Measurements from ENCODE around the gene USP15.

DNA sequence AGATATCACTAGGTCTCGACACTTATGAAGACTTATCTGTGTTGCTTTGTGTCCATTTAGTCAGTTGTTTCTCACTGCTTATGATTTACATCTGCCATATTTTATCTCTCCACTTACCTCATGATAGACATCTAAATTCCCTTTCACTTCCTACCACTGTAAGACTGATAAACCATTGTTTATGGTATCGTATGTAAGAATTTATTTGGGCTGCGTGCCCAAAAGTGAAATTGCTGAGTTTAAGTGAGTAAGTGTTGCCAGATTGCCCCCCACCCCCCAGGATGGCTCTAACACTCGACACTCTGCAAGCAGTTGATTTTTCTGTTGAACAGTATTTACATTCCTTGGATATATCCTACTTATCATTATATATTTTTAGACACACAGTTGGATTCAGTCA lies 136.5 kb downstream of the USP15 start:
- TF ChIP-seq, protein P1, sequence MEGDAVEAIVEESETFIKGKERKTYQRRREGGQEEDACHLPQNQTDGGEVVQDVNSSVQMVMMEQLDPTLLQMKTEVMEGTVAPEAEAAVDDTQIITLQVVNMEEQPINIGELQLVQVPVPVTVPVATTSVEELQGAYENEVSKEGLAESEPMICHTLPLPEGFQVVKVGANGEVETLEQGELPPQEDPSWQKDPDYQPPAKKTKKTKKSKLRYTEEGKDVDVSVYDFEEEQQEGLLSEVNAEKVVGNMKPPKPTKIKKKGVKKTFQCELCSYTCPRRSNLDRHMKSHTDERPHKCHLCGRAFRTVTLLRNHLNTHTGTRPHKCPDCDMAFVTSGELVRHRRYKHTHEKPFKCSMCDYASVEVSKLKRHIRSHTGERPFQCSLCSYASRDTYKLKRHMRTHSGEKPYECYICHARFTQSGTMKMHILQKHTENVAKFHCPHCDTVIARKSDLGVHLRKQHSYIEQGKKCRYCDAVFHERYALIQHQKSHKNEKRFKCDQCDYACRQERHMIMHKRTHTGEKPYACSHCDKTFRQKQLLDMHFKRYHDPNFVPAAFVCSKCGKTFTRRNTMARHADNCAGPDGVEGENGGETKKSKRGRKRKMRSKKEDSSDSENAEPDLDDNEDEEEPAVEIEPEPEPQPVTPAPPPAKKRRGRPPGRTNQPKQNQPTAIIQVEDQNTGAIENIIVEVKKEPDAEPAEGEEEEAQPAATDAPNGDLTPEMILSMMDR (IDR thresholded peaks at IDR 0.05; ENCODE audit: low read depth, low read length, poor library complexity, severe bottlenecking) = no peak
- no peak for TF ChIP-seq EZH2phosphoT487 (IDR thresholded peaks at IDR 0.05; ENCODE audit: borderline replicate concordance, low read length)
